ENCODE measurements around the gene ADCY9.
"Not testable (repeated sequence)": the region's sequence is repeated elsewhere in the genome, so short reads cannot be mapped to it uniquely, and the experiment has no call there.

ADCY9 gene

GRCh38 chr16:4036952-4037351, 79.3 kb downstream of the ADCY9 start:
- not testable (repeated sequence) for DNase-seq (ENCODE audit: low read depth in 1 of 2, low spot score in 1 of 2)

- DNase-seq (ENCODE audit: low read depth in 1 of 2, low spot score in 1 of 2) = no peak
Observed at GRCh38 chr16:4034963-4035362, 81.3 kb downstream of the ADCY9 start.

GRCh38 chr16:4033951-4034350, 82.3 kb downstream of the ADCY9 start:
- DNase-seq (ENCODE audit: low read depth in 1 of 2, low spot score in 1 of 2) = no peak

- no peak for DNase-seq (ENCODE audit: low read depth in 1 of 2, low spot score in 1 of 2)
Observed at GRCh38 chr16:4032768-4033167, 83.5 kb downstream of the ADCY9 start.

- no peak for DNase-seq (ENCODE audit: low read depth in 1 of 2, low spot score in 1 of 2)
Observed at GRCh38 chr16:4028144-4028543, 88.1 kb downstream of the ADCY9 start.

GRCh38 chr16:4026854-4027253, 89.4 kb downstream of the ADCY9 start:
- DNase-seq (ENCODE audit: low read depth in 1 of 2, low spot score in 1 of 2) = no peak

GRCh38 chr16:4025428-4025827, 90.8 kb downstream of the ADCY9 start:
- DNase-seq (ENCODE audit: low read depth in 1 of 2, low spot score in 1 of 2) = no peak

GRCh38 chr16:4021916-4022315, 94.3 kb downstream of the ADCY9 start:
- DNase-seq (ENCODE audit: low read depth in 1 of 2, low spot score in 1 of 2) = no peak

GRCh38 chr16:4021070-4021779, 95.0 kb downstream of the ADCY9 start:
- DNase-seq (ENCODE audit: low read depth in 1 of 2, low spot score in 1 of 2) = no peak

GRCh38 chr16:4019371-4019791, 96.9 kb downstream of the ADCY9 start:
- DNase-seq (ENCODE audit: low read depth in 1 of 2, low spot score in 1 of 2) = no peak

- no peak for DNase-seq (ENCODE audit: low read depth in 1 of 2, low spot score in 1 of 2)
Observed at GRCh38 chr16:4018391-4018790, 97.9 kb downstream of the ADCY9 start.

GRCh38 chr16:4017807-4018206, 98.4 kb downstream of the ADCY9 start:
- no peak for DNase-seq (ENCODE audit: low read depth in 1 of 2, low spot score in 1 of 2)

GRCh38 chr16:4016658-4017057, 99.6 kb downstream of the ADCY9 start:
- DNase-seq (ENCODE audit: low read depth in 1 of 2, low spot score in 1 of 2) = no peak

- DNase-seq (ENCODE audit: low read depth in 1 of 2, low spot score in 1 of 2) = no peak
Observed at GRCh38 chr16:4016005-4016352, 100.3 kb downstream of the ADCY9 start.

- DNase-seq (ENCODE audit: low read depth in 1 of 2, low spot score in 1 of 2) = no peak
Observed at GRCh38 chr16:4015275-4016004, 100.8 kb downstream of the ADCY9 start.

- no peak for DNase-seq (ENCODE audit: low read depth in 1 of 2, low spot score in 1 of 2)
Observed at GRCh38 chr16:4011940-4012629, 104.2 kb downstream of the ADCY9 start.

GRCh38 chr16:4011225-4011939, 104.9 kb downstream of the ADCY9 start:
- DNase-seq (ENCODE audit: low read depth in 1 of 2, low spot score in 1 of 2) = no peak

- DNase-seq (ENCODE audit: low read depth in 1 of 2, low spot score in 1 of 2) = no peak
Observed at GRCh38 chr16:4010225-4011158, 105.8 kb downstream of the ADCY9 start.

- DNase-seq (ENCODE audit: low read depth in 1 of 2, low spot score in 1 of 2) = no peak
Observed at GRCh38 chr16:4009177-4009576, 107.1 kb downstream of the ADCY9 start.

- DNase-seq (ENCODE audit: low read depth in 1 of 2, low spot score in 1 of 2) = no peak
Observed at GRCh38 chr16:4008116-4008515, 108.1 kb downstream of the ADCY9 start.
